Measurements from ENCODE around the gene STAT4.

Gene STAT4

GRCh38 chr2:191066197-191066918, 84.4 kb downstream of the STAT4 start (continued):
- TF ChIP-seq ZNF776 (tag by site-specific recombination; IDR thresholded peaks at IDR 0.05; ENCODE audit: borderline replicate concordance): no peak

- Histone ChIP-seq H3K36me3 (ENCODE audit: control insufficient read depth in 2 of 2, insufficient read depth in 1 of 2, low read length in 2 of 2) (no peaks in the 10 kb centered on the region), H3K4me3 (ENCODE audit: low read depth, low read length) (no peak overlapping the region), H3K27ac (ENCODE audit: extremely low read depth, low read depth, low read length) (no peak overlapping the region), H3K4me1 (ENCODE audit: control insufficient read depth, insufficient read depth, low read length) (peaks cover 13% of the 10 kb centered on the region; the same call in 1 of the 2 replicates), H3K9me3 (ENCODE audit: control insufficient read depth, insufficient read depth, low read depth, low read length) (no peaks in the 10 kb centered on the region)
- TF ChIP-seq ZNF658 (tag by site-specific recombination; IDR thresholded peaks at IDR 0.05): no peak
- TF ChIP-seq ZNF23 (tag by site-specific recombination; IDR thresholded peaks at IDR 0.05; ENCODE audit: borderline replicate concordance): no peak
- no peak for TF ChIP-seq ZFP3 (tag by site-specific recombination; IDR thresholded peaks at IDR 0.05; ENCODE audit: low read depth)
- TF ChIP-seq ZBTB44 (tag by site-specific recombination; IDR thresholded peaks at IDR 0.05): no peak
- TF ChIP-seq ZNF677 (tag by site-specific recombination; IDR thresholded peaks at IDR 0.05): no peak
- TF ChIP-seq ZBTB48 (tag by site-specific recombination; IDR thresholded peaks at IDR 0.05): no peak
- CTCF ChIA-PET: interaction anchor here (1.1 to 2.3 kb wide), 4 partner anchors 12 to 89 kb away, joined by 3 to 12 read pairs (median 6); no protein-coding TSS in a partner anchor
- POLR2A ChIA-PET: no interaction called here
These were observed 85.0 kb downstream of the STAT4 start for GRCh38 chr2:191065785-191066184.

- Histone ChIP-seq H3K4me3 (ENCODE audit: low read depth, low read length) (no peak overlapping the region), H3K27ac (ENCODE audit: extremely low read depth, low read depth, low read length) (no peak overlapping the region), H3K4me1 (ENCODE audit: control insufficient read depth, insufficient read depth, low read length) (peaks cover 13% of the 10 kb centered on the region; the same call in 1 of the 2 replicates), H3K9me3 (ENCODE audit: control insufficient read depth, insufficient read depth, low read depth, low read length) (no peaks in the 10 kb centered on the region), H3K36me3 (ENCODE audit: control insufficient read depth in 2 of 2, insufficient read depth in 1 of 2, low read length in 2 of 2) (no peaks in the 10 kb centered on the region)
- ChIA-PET POLR2A (no interaction called here), CTCF (interaction anchor here (0.5 to 2.3 kb wide), 5 partner anchors 10 to 153 kb away, joined by 3 to 12 read pairs (median 3); no protein-coding TSS in a partner anchor)
- TF ChIP-seq SALL2 (tag by site-specific recombination; IDR thresholded peaks at IDR 0.05; ENCODE audit: borderline replicate concordance) (no peak), INSM2 (tag by site-specific recombination; IDR thresholded peaks at IDR 0.05) (no peak), ZBTB6 (tag by site-specific recombination; IDR thresholded peaks at IDR 0.05) (no peak), ZNF404 (tag by site-specific recombination; IDR thresholded peaks at IDR 0.05) (no peak), ZNF548 (tag by site-specific recombination; IDR thresholded peaks at IDR 0.05) (no peak), TRIM28 (IDR thresholded peaks at IDR 0.05; ENCODE audit: borderline replicate concordance, low read length) (no peak), ZNF302 (tag by site-specific recombination; IDR thresholded peaks at IDR 0.05; ENCODE audit: low read depth) (no peak), ZNF596 (tag by site-specific recombination; IDR thresholded peaks at IDR 0.05) (no peak), ZBTB17 (tag by site-specific recombination; IDR thresholded peaks at IDR 0.05) (no peak), KLF17 (tag by site-specific recombination; IDR thresholded peaks at IDR 0.05) (no peak)
These were observed 86.2 kb downstream of the STAT4 start for GRCh38 chr2:191064590-191064989.

All from HEK293 (cell line).